HEK293T (cell line): ENCODE results near the gene TAS2R38.
A peak's percentile ranks its signal among the peaks of the same experiment; 100 is the strongest.

Experiments
- CTCF ChIA-PET: fragments of 350-600 bp; formaldehyde crosslinking; extraction: SDS; loops from one replicate; lab custom pipeline; 2021; ENCODE audit warnings: antibody characterized with exemption, inconsistent platforms; lab: Yijun Ruan, JAX
- POLR2A ChIA-PET: fragments of 350-600 bp; formaldehyde crosslinking; extraction: SDS; loops from one replicate; lab custom pipeline; 2020; ENCODE audit warnings: antibody characterized with exemption, inconsistent platforms; lab: Yijun Ruan, JAX
- DNase-seq: peaks from one replicate; pipeline ENCODE4 v3.0.0; 2012; ENCODE audit warnings: mixed read lengths; ENCODE audit errors: extremely low spot score
- ARNT ChIP-seq: fragments of 450-650 bp; IDR thresholded peaks from 2 replicates; pipeline ENCODE4 v1.6.1; 2017; ENCODE audit warnings: mild to moderate bottlenecking
- BHLHE40 ChIP-seq: fragments of 450-650 bp; IDR thresholded peaks from 2 replicates; pipeline ENCODE4 v1.6.1; 2016; ENCODE audit warnings: mild to moderate bottlenecking, moderate library complexity, borderline replicate concordance
- CTBP1 ChIP-seq: fragments of 450-650 bp; IDR thresholded peaks from 2 replicates; pipeline ENCODE4 v1.6.1; 2016; ENCODE audit warnings: borderline replicate concordance
- ELF4 ChIP-seq: fragments of 450-650 bp; IDR thresholded peaks from 2 replicates; pipeline ENCODE4 v1.6.1; 2017; ENCODE audit warnings: antibody characterized with exemption
- FOXA1 ChIP-seq: fragments of 450-650 bp; IDR thresholded peaks from 2 replicates; pipeline ENCODE4 v1.6.1; 2016; ENCODE audit warnings: mild to moderate bottlenecking
- FOXK2 ChIP-seq: fragments of 450-650 bp; IDR thresholded peaks from 2 replicates; pipeline ENCODE4 v1.6.1; 2016; ENCODE audit warnings: mild to moderate bottlenecking
- FOXM1 ChIP-seq: fragments of 450-650 bp; IDR thresholded peaks from 2 replicates; pipeline ENCODE4 v1.6.1; 2017; ENCODE audit warnings: mild to moderate bottlenecking, borderline replicate concordance
- HDGF ChIP-seq: fragments of 450-650 bp; IDR thresholded peaks from 2 replicates; pipeline ENCODE4 v1.6.1; 2017; ENCODE audit warnings: antibody characterized with exemption, borderline replicate concordance
- L3MBTL2 ChIP-seq: fragments of 450-650 bp; conservative IDR thresholded peaks from 2 replicates; pipeline ENCODE4 v1.6.1; 2016; ENCODE audit warnings: mild to moderate bottlenecking
- LEF1 ChIP-seq: fragments of 450-650 bp; IDR thresholded peaks from 2 replicates; pipeline ENCODE4 v1.6.1; 2017; ENCODE audit warnings: mild to moderate bottlenecking, borderline replicate concordance
- NFRKB ChIP-seq: fragments of 450-650 bp; IDR thresholded peaks from 2 replicates; pipeline ENCODE4 v1.6.1; 2016; ENCODE audit warnings: mild to moderate bottlenecking, moderate library complexity
- SP1 ChIP-seq: fragments of 450-650 bp; IDR thresholded peaks from 2 replicates; pipeline ENCODE4 v1.6.1; 2017
- SUZ12 ChIP-seq: fragments of 450-650 bp; IDR thresholded peaks from 2 replicates; pipeline ENCODE4 v1.6.1; 2016; ENCODE audit warnings: mild to moderate bottlenecking
- TARDBP ChIP-seq: fragments of 450-650 bp; IDR thresholded peaks from 2 replicates; pipeline ENCODE4 v1.6.1; 2016
- ZNF384 ChIP-seq: fragments of 450-650 bp; IDR thresholded peaks from 2 replicates; pipeline ENCODE4 v1.6.1; 2016
- TF ChIP-seq, protein P1 (sequence below): fragments of 450-650 bp; IDR thresholded peaks from 2 replicates; pipeline ENCODE4 v1.6.1; 2016

Gene TAS2R38

DNA sequence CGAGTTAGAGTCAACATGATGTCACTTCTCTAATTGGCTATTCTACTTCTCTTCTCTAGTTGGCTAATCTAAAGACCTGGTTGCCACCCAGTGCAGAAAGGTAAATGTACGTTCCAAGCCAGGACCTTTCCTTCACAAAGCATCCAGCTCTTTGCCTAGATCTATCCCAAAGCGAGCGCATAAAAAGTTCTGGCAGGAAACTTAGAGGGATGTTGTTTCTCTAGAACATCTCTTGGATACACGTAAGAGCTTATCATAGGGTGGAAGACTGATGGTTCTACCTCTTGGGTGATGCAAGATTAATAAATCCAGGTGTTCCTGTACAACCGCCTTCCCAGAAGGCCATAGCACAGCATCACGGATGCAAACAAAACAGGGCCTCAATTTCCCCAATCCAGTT, at the start of gene TAS2R38:
Gene TAS2R38 (minus strand): TSS at position 101 of the 400 bp plus-strand sequence. CDS start 84 bp downstream, at position 17.
- POLR2A ChIA-PET, result no interaction called here
- CTCF ChIA-PET, result interaction anchor here (3.2 kb wide), 1 partner anchor 217 kb away, joined by 8 read pairs; no protein-coding TSS in a partner anchor
- no peak for DNase-seq
- TF ChIP-seq L3MBTL2 (no peak), SP1 (no peak), ZNF384 (no peak), ARNT (no peak), HDGF (no peak), CTBP1 (no peak), BHLHE40 (no peak), FOXM1 (no peak), FOXK2 (no peak), ELF4 (no peak), LEF1 (no peak)
- TF ChIP-seq, protein P1, sequence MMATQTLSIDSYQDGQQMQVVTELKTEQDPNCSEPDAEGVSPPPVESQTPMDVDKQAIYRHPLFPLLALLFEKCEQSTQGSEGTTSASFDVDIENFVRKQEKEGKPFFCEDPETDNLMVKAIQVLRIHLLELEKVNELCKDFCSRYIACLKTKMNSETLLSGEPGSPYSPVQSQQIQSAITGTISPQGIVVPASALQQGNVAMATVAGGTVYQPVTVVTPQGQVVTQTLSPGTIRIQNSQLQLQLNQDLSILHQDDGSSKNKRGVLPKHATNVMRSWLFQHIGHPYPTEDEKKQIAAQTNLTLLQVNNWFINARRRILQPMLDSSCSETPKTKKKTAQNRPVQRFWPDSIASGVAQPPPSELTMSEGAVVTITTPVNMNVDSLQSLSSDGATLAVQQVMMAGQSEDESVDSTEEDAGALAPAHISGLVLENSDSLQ, result no peak

DNA sequence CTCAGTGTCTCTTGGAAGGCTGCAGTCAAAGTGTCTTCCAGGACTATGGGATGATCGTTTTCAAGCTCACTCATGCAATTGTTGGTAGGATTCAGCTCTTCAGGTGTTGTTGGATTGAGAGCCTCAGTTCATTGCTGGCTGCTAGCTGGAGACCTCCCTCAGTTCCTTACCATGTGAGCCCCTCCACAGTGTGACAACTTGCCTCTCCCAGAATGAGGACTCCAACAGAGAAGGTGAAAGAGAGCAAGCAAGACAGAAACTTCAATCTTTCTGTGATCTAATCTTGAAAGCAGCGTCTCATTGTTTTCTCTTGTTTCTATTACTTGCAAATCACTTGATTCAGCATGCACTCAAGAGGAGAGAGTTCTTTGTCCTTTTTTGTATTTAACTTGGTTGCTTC, 44.6 kb upstream of the TAS2R38 start:
- TF ChIP-seq BHLHE40 (no peak), TARDBP (no peak), CTBP1 (no peak), SP1 (no peak), FOXK2 (no peak), L3MBTL2 (no peak), ZNF384 (no peak), ELF4 (no peak), ARNT (no peak), FOXA1 (no peak)
- TF ChIP-seq, protein P1, result no peak
- ChIA-PET CTCF (no interaction called here), POLR2A (no interaction called here)
- no peak for DNase-seq

DNA sequence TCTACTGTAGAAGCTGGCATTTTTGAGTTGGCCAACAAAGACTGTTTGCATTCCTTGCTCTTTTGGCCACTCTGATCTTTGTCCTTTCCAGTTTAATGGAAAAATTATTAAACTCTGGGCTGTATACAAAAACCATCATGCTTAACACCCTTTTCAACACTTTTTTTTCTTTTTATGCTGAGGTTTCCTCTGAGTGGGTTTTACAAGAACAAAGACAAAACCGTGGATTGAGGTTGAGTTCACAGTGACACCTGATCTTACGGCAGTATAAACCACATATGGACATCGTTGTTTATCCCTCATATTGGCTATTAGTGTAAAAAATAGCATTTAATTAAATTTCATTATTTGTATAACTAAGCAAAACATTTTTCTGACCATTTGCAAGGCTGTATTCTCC, 43.9 kb upstream of the TAS2R38 start:
- TF ChIP-seq L3MBTL2 (no peak), SP1 (no peak), BHLHE40 (no peak), TARDBP (no peak), FOXK2 (no peak), FOXA1 (no peak), FOXM1 (no peak)

DNA sequence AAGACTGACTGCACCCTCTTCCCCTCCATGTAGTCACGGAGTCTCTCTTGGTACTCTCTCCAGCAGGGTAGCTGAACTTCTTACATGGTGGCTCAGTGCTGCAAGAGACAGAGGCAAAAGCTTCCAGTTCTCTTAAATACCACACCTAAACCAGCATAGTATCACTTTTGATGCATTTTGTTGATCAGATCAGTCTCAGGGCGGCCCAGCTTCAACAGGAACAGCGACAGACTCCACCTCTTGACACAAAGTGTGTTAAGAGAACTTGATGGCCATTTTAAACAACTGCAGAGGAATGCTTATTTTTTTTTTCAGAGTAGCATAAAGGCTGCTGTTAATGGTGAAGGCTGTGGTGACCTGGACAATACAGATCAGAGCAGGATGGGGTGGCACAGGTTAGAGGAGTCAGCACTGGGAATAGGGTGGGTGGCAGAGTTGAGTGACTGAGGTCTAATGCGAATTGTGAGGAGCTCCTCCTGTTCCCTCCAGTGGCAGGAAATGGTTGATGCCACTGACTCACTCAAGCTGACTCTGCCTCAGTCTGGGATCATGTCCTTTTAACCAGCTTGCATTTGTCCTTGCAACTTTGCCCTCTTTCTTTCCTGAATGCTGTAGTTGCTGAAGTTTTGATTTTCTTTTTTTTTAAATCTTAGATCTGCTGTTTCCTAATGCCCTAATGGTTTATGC, 39.4 kb upstream of the TAS2R38 start:
- CTCF ChIA-PET, result interaction anchor here (1.3 kb wide), 1 partner anchor 11 kb away, joined by 4 read pairs; no protein-coding TSS in a partner anchor
- POLR2A ChIA-PET, result no interaction called here
- DNase-seq, result peak; percentile 16
- no peak for TF ChIP-seq TARDBP
- TF ChIP-seq BHLHE40, result no peak
- TF ChIP-seq L3MBTL2, result no peak
- TF ChIP-seq CTBP1, result no peak
- TF ChIP-seq, protein P1, result no peak
- no peak for TF ChIP-seq ZNF384
- TF ChIP-seq SUZ12, result no peak
- no peak for TF ChIP-seq NFRKB
- no peak for TF ChIP-seq ARNT
- no peak for TF ChIP-seq FOXA1
- no peak for TF ChIP-seq HDGF
- TF ChIP-seq LEF1, result no peak
- no peak for TF ChIP-seq FOXM1

More for the DNA sequence above, 43.9 kb upstream of the TAS2R38 start:
- ChIA-PET CTCF (no interaction called here), POLR2A (no interaction called here)
- no peak for DNase-seq

DNA sequence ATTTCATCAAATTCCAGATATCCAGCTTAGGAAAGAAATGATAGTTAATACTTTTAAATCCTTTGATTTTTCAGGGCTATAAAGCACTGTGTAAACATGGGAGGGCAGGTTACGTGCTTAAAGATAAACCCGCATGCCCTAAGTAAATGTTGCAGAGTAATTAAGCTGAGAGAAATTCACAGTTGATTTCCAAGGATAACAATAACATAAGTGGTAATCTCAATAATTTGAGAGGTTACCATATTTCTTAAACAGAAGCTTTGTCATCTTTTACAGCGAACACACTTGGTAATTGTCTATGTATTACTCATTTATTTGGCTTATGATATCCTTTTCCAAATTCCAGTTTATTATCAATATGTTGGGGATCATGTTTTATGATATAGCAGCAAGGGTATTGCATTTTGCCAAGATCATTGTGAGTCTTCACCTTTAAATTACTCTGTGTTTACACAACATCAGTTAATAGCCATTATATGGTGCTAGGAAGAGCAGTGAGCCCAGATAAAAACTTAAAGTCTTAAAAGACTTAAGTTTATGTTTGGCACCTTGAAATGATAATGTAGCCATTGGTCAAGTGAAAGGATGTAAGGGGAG, 37.5 kb upstream of the TAS2R38 start:
- ChIA-PET CTCF (no interaction called here), POLR2A (no interaction called here)
- DNase-seq, result no peak
- TF ChIP-seq LEF1, result no peak
- no peak for TF ChIP-seq ARNT
- TF ChIP-seq FOXK2, result no peak
- no peak for TF ChIP-seq SP1
- TF ChIP-seq NFRKB, result no peak
- TF ChIP-seq TARDBP, result no peak
- no peak for TF ChIP-seq ZNF384

DNA sequence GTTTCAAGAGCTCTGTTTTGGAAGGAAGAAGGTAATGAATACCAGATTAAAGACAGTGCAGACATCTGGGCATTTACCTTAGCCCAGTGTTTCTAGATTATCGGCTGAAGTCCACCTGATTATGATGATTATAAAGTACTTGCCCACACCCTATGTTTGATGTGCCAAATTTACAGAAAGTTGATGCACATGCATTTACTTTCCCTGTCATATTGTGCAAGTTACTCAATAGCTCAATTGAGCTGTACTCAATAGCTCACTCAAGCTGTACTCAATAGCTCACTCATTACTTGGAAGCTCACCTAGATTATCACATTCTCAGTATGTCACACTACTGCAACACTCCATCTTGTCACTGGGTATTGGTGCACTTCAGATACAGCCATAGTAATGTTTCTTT, 35.6 kb upstream of the TAS2R38 start:
- no peak for DNase-seq
- TF ChIP-seq NFRKB, result no peak
- no peak for TF ChIP-seq CTBP1
- no peak for TF ChIP-seq BHLHE40
- TF ChIP-seq ZNF384, result no peak
- TF ChIP-seq FOXK2, result no peak
- no peak for TF ChIP-seq SUZ12
- no peak for TF ChIP-seq ELF4
- no peak for TF ChIP-seq LEF1
- no peak for TF ChIP-seq FOXM1
- TF ChIP-seq, protein P1, result no peak
- TF ChIP-seq TARDBP, result no peak
- TF ChIP-seq L3MBTL2, result no peak
- no peak for TF ChIP-seq SP1
- TF ChIP-seq FOXA1, result no peak
- TF ChIP-seq HDGF, result no peak
- no peak for TF ChIP-seq ARNT
- CTCF ChIA-PET, result interaction anchor here (0.5 kb wide), 1 partner anchor 23 kb away, joined by 4 read pairs; no protein-coding TSS in a partner anchor
- POLR2A ChIA-PET, result no interaction called here
